Muscle layer of duodenum (tissue), 2 donors: ENCODE measurements around the gene CRHR1.

ENCODE experiments used
- H3K27ac ChIP-seq: one replicate; pipeline ENCODE4 v1.7.0; 2013; ENCODE audit warnings: mild to moderate bottlenecking, low read length
- H3K27me3 ChIP-seq: one replicate; pipeline ENCODE4 v1.7.0; 2013; ENCODE audit warnings: low read depth, mild to moderate bottlenecking, control low read depth, low read length
- H3K36me3 ChIP-seq, 2 donors: one replicate each; pipeline ENCODE4 v1.7.0; 2013; ENCODE audit warnings: low read length in 2 of 2, control low read depth in 1 of 2, mild to moderate bottlenecking in 1 of 2; ENCODE audit not compliant: insufficient read depth in 2 of 2, control insufficient read depth in 1 of 2
- H3K4me1 ChIP-seq, 2 donors: one replicate each; pipeline ENCODE4 v1.7.0; 2013; ENCODE audit warnings: low read length in 2 of 2, mild to moderate bottlenecking in 2 of 2, control low read depth in 1 of 2, moderate library complexity in 1 of 2; ENCODE audit not compliant: insufficient read depth in 2 of 2, control insufficient read depth in 1 of 2
- H3K4me3 ChIP-seq, 2 donors: one replicate each; pipeline ENCODE4 v1.7.0; 2013; ENCODE audit warnings: low read length in 2 of 2, low read depth in 1 of 2, mild to moderate bottlenecking in 1 of 2
- H3K9me3 ChIP-seq, 2 donors: one replicate each; pipeline ENCODE4 v1.7.0; 2013; ENCODE audit warnings: low read length in 2 of 2, control low read depth in 1 of 2, mild to moderate bottlenecking in 1 of 2; ENCODE audit not compliant: control insufficient read depth in 1 of 2
- donor health status: healthy.

CRHR1 gene

GRCh38 chr17:45828171-45828570 is 44.1 kb downstream of the CRHR1 start:
- Histone ChIP-seq H3K4me3 (no peak overlapping the region), H3K27ac (no peak overlapping the region), H3K9me3 (no peaks in the 10 kb centered on the region), H3K4me1 (no peaks in the 10 kb centered on the region), H3K27me3 (no peaks in the 10 kb centered on the region), H3K36me3 (no peaks in the 10 kb centered on the region)

GRCh38 chr17:45828582-45829133 is 44.5 kb downstream of the CRHR1 start:
- Histone ChIP-seq H3K9me3 (no peaks in the 10 kb centered on the region), H3K27ac (no peak overlapping the region), H3K36me3 (no peaks in the 10 kb centered on the region), H3K4me3 (no peak overlapping the region), H3K4me1 (no peaks in the 10 kb centered on the region), H3K27me3 (no peaks in the 10 kb centered on the region)

GRCh38 chr17:45833920-45834319 is 49.8 kb downstream of the CRHR1 start:
- Histone ChIP-seq H3K4me3 (no peak overlapping the region), H3K36me3 (no peaks in the 10 kb centered on the region), H3K27me3 (no peaks in the 10 kb centered on the region), H3K9me3 (no peaks in the 10 kb centered on the region), H3K4me1 (no peaks in the 10 kb centered on the region), H3K27ac (no peak overlapping the region)

- Histone ChIP-seq H3K9me3 (no peaks in the 10 kb centered on the region), H3K4me1 (no peaks in the 10 kb centered on the region), H3K36me3 (no peaks in the 10 kb centered on the region), H3K27ac (no peak overlapping the region), H3K27me3 (no peaks in the 10 kb centered on the region), H3K4me3 (no peak overlapping the region)
Measured at GRCh38 chr17:45834471-45835396, 50.6 kb downstream of the CRHR1 start.

- Histone ChIP-seq H3K9me3 (no peaks in the 10 kb centered on the region), H3K4me1 (no peaks in the 10 kb centered on the region), H3K4me3 (no peak overlapping the region), H3K36me3 (no peaks in the 10 kb centered on the region), H3K27ac (no peak overlapping the region), H3K27me3 (no peaks in the 10 kb centered on the region)
Measured at GRCh38 chr17:45835481-45835880, 51.4 kb downstream of the CRHR1 start.

- H3K36me3 ChIP-seq, result no peaks in the 10 kb centered on the region
- H3K4me3 ChIP-seq, result no peak overlapping the region
- H3K27ac ChIP-seq, result no peak overlapping the region
- no peaks in the 10 kb centered on the region for H3K27me3 ChIP-seq
- no peaks in the 10 kb centered on the region for H3K4me1 ChIP-seq
- H3K9me3 ChIP-seq, result no peaks in the 10 kb centered on the region
Measured at GRCh38 chr17:45836047-45837044, 52.2 kb downstream of the CRHR1 start.

GRCh38 chr17:45837187-45837586 is 53.1 kb downstream of the CRHR1 start:
- Histone ChIP-seq H3K27me3 (no peaks in the 10 kb centered on the region), H3K27ac (no peak overlapping the region)

GRCh38 chr17:45837603-45838002 is 53.5 kb downstream of the CRHR1 start:
- H3K4me3 ChIP-seq, result no peak overlapping the region
- no peaks in the 10 kb centered on the region for H3K9me3 ChIP-seq
- H3K27ac ChIP-seq, result no peak overlapping the region
- H3K27me3 ChIP-seq, result no peaks in the 10 kb centered on the region
- no peaks in the 10 kb centered on the region for H3K4me1 ChIP-seq
- no peaks in the 10 kb centered on the region for H3K36me3 ChIP-seq

More at GRCh38 chr17:45837187-45837586, 53.1 kb downstream of the CRHR1 start:
- H3K36me3 ChIP-seq, result no peaks in the 10 kb centered on the region
- H3K4me1 ChIP-seq, result no peaks in the 10 kb centered on the region
- no peaks in the 10 kb centered on the region for H3K9me3 ChIP-seq
- H3K4me3 ChIP-seq, result no peak overlapping the region

GRCh38 chr17:45838751-45839295 is 54.7 kb downstream of the CRHR1 start:
- H3K4me3 ChIP-seq, result no peak overlapping the region
- H3K36me3 ChIP-seq, result no peaks in the 10 kb centered on the region
- H3K27ac ChIP-seq, result no peak overlapping the region
- H3K4me1 ChIP-seq, result no peaks in the 10 kb centered on the region
- H3K27me3 ChIP-seq, result no peaks in the 10 kb centered on the region
- H3K9me3 ChIP-seq, result no peaks in the 10 kb centered on the region

GRCh38 chr17:45839442-45839841 is 55.3 kb downstream of the CRHR1 start:
- H3K4me3 ChIP-seq, result no peak overlapping the region
- H3K27me3 ChIP-seq, result no peaks in the 10 kb centered on the region
- no peaks in the 10 kb centered on the region for H3K4me1 ChIP-seq
- H3K9me3 ChIP-seq, result no peaks in the 10 kb centered on the region
- no peaks in the 10 kb centered on the region for H3K36me3 ChIP-seq
- H3K27ac ChIP-seq, result no peak overlapping the region

GRCh38 chr17:45841186-45841585 is 57.1 kb downstream of the CRHR1 start:
- Histone ChIP-seq H3K4me3 (no peak overlapping the region), H3K27ac (no peak overlapping the region), H3K36me3 (no peaks in the 10 kb centered on the region), H3K9me3 (no peaks in the 10 kb centered on the region), H3K27me3 (no peaks in the 10 kb centered on the region), H3K4me1 (no peaks in the 10 kb centered on the region)
